BLaER1 treated with 17β-estradiol and CSF1 and Interleukin-3, amounts not matched to agents 10 nM and 100 nM (cell line): ENCODE measurements around the gene FLYWCH2.

Source experiments
- H3K27ac ChIP-seq, 11 experiments: shearing (Covaris generic); formaldehyde crosslinking; 2 replicates each; pipeline ENCODE4 v1.8.1; 2022
- H3K27me3 ChIP-seq, 11 experiments: shearing (Covaris generic); formaldehyde crosslinking; 2 replicates each; pipeline ENCODE4 v1.8.1; 2022
- H3K36me3 ChIP-seq, 11 experiments: shearing (Covaris generic); formaldehyde crosslinking; 2 replicates each; pipeline ENCODE4 v1.8.1; 2022
- H3K4me1 ChIP-seq, 10 experiments: shearing (Covaris generic); formaldehyde crosslinking; 2 replicates each; pipeline ENCODE4 v1.8.1; 2022
- H3K4me2 ChIP-seq, 11 experiments: shearing (Covaris generic); formaldehyde crosslinking; 2 replicates each; pipeline ENCODE4 v1.8.1; 2022
- H3K4me3 ChIP-seq, 10 experiments: shearing (Covaris generic); formaldehyde crosslinking; 2 replicates each; pipeline ENCODE4 v1.8.1; 2022
- H3K9ac ChIP-seq, 11 experiments: shearing (Covaris generic); formaldehyde crosslinking; 2 replicates each; pipeline ENCODE4 v1.8.1; 2022
- H3K9me3 ChIP-seq, 11 experiments: shearing (Covaris generic); formaldehyde crosslinking; replicated peaks in 1 of 11; 2 replicates each; pipeline ENCODE4 v1.8.1; 2022
- H4K20me1 ChIP-seq, 11 experiments: shearing (Covaris generic); formaldehyde crosslinking; 2 replicates each; pipeline ENCODE4 v1.8.1; 2022
- Cebpa-rat ChIP-seq, 11 experiments: shearing (Covaris generic); IDR thresholded peaks; 2 replicates each; pipeline ENCODE4 v1.8.1; 2022

FLYWCH2 gene

DNA sequence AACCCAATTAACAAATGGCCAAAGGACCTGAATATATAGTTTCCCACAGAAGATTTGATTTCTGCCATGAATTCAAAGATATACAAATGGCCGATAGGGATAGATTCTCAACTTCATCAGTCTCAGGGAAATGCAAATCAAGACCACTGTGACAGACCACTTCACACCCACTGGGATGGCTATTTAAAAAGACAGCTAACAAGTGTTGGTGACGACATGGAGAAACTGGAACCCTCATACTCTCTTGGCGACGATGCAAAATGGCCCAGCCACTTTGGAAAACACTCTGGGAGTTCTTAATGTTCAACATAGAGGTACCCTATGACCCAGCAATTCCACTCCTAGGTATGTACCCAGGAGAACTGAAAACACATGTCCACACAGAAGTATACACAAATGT, 63.6 kb downstream of the FLYWCH2 start:
- no peak overlapping the region for H3K9ac ChIP-seq
- H3K4me3 ChIP-seq = no peak overlapping the region
- 0 out of 22 replicates have a peak, but pooled peaks cover 0 to 4% (median 0%) of the 10 kb centered on the region in 11 experiments for H3K9me3 ChIP-seq
- no peaks in the 10 kb centered on the region for H3K27me3 ChIP-seq
- H4K20me1 ChIP-seq = peaks cover 0 to 22% (median 0%) of the 10 kb centered on the region in 11 experiments; a peak in 4 of 22 replicates
- H3K4me1 ChIP-seq = peaks cover 3 to 31% (median 25%) of the 10 kb centered on the region in 10 experiments; a peak in 17 of 20 replicates
- no peak for TF ChIP-seq Cebpa-rat (IDR thresholded peaks at IDR 0.05)
- H3K36me3 ChIP-seq = peaks cover 17 to 68% (median 46%) of the 10 kb centered on the region in 11 experiments
- H3K27ac ChIP-seq = no peak overlapping the region
- no peak overlapping the region for H3K4me2 ChIP-seq
